HTR-8/SVneo (cell line): Measurements from ENCODE around the gene MYO7A.

Experiments used
- DNase-seq: peaks from one replicate; pipeline ENCODE4 v3.0.0; 2011; ENCODE audit warnings: low spot score, mixed read lengths; ENCODE audit not compliant: insufficient read length
- FAIRE-seq: peaks from 2 replicates; lab custom pipeline; 2011; peaks lifted over from hg19 to GRCh38; lab: Jason Lieb, UNC

Gene MYO7A

GRCh38 chr11:77158041-77158695 is 30.1 kb downstream of the MYO7A start:
- no peak for DNase-seq
- no peak for FAIRE-seq

GRCh38 chr11:77159219-77159936 is 31.3 kb downstream of the MYO7A start:
- no peak for FAIRE-seq
- DNase-seq, result no peak

- FAIRE-seq (no peak), DNase-seq (no peak)
Observed at GRCh38 chr11:77159937-77160495, 32.0 kb downstream of the MYO7A start.

GRCh38 chr11:77163271-77163670 is 35.2 kb downstream of the MYO7A start:
- DNase-seq, result no peak
- peak; percentile 83 for FAIRE-seq

- DNase-seq, result no peak
- FAIRE-seq, result no peak
Observed at GRCh38 chr11:77165066-77165465, 37.0 kb downstream of the MYO7A start.

- no peak for DNase-seq
- no peak for FAIRE-seq
Observed at GRCh38 chr11:77166021-77166420, 38.0 kb downstream of the MYO7A start.

GRCh38 chr11:77167111-77167626 is 39.1 kb downstream of the MYO7A start:
- FAIRE-seq, result no peak
- DNase-seq, result no peak

GRCh38 chr11:77167791-77168190 is 39.7 kb downstream of the MYO7A start:
- FAIRE-seq, result no peak
- no peak for DNase-seq

- DNase-seq, result no peak
- FAIRE-seq, result no peak
Observed at GRCh38 chr11:77170107-77170506, 42.1 kb downstream of the MYO7A start.

- FAIRE-seq (no peak), DNase-seq (no peak)
Observed at GRCh38 chr11:77171254-77171653, 43.2 kb downstream of the MYO7A start.

GRCh38 chr11:77171885-77172665 is 44.0 kb downstream of the MYO7A start:
- no peak for FAIRE-seq

GRCh38 chr11:77172666-77172982 is 44.6 kb downstream of the MYO7A start:
- FAIRE-seq, result no peak

More at GRCh38 chr11:77171885-77172665, 44.0 kb downstream of the MYO7A start:
- DNase-seq, result no peak

GRCh38 chr11:77173494-77173893 is 45.4 kb downstream of the MYO7A start:
- DNase-seq, result no peak
- no peak for FAIRE-seq

More at GRCh38 chr11:77172666-77172982, 44.6 kb downstream of the MYO7A start:
- no peak for DNase-seq

GRCh38 chr11:77174559-77174958 is 46.5 kb downstream of the MYO7A start:
- FAIRE-seq (no peak), DNase-seq (no peak)

GRCh38 chr11:77175021-77175842 is 47.2 kb downstream of the MYO7A start:
- FAIRE-seq (no peak), DNase-seq (no peak)

- no peak for FAIRE-seq
- no peak for DNase-seq
Observed at GRCh38 chr11:77175869-77176539, 48.0 kb downstream of the MYO7A start.

- no peak for DNase-seq
- FAIRE-seq, result no peak
Observed at GRCh38 chr11:77176996-77177395, 49.0 kb downstream of the MYO7A start.

- DNase-seq, result no peak
- peak; percentile 90 for FAIRE-seq
Observed at GRCh38 chr11:77178150-77178549, 50.1 kb downstream of the MYO7A start.

- DNase-seq (no peak), FAIRE-seq (no peak)
Observed at GRCh38 chr11:77179048-77179447, 51.0 kb downstream of the MYO7A start.
